ENCODE measurements around the gene PKIB.

Gene PKIB

GRCh38 chr6:122722746-122723145 is 112.5 kb downstream of the PKIB start:
- Histone ChIP-seq H3K27ac (ENCODE audit: low read length) (no peak overlapping the region), H3K9me3 (ENCODE audit: insufficient read depth, low read length, severe bottlenecking) (no peaks in the 10 kb centered on the region), H3K4me2 (ENCODE audit: insufficient read depth, low read length) (no peak overlapping the region), H3K9ac (ENCODE audit: low read depth, low read length) (no peak overlapping the region), H2AFZ (ENCODE audit: low read depth, low read length) (no peak overlapping the region), H3K79me2 (ENCODE audit: insufficient read depth, low read length) (no peaks in the 10 kb centered on the region), H3K36me3 (ENCODE audit: insufficient read depth, low read length) (no peaks in the 10 kb centered on the region), H3K4me3 (ENCODE audit: low read depth in 1 of 2, low read length in 2 of 2) (no peak overlapping the region), H3K27me3 (ENCODE audit: insufficient read depth, low read length, poor library complexity) (peaks cover 4% of the 10 kb centered on the region), H4K20me1 (ENCODE audit: insufficient read depth, low read length) (no peaks in the 10 kb centered on the region), H3K4me1 (ENCODE audit: insufficient read depth, low read length) (no peaks in the 10 kb centered on the region)
- DNase-seq (no peak), ATAC-seq (ENCODE audit: insufficient read depth, low read depth) (no peak)
- TF ChIP-seq CTCF (IDR thresholded peaks at IDR 0.05; ENCODE audit: borderline replicate concordance, extremely low read depth, low read length, poor library complexity, severe bottlenecking) (no peak), EZH2 (IDR thresholded peaks at IDR 0.05; ENCODE audit: borderline replicate concordance, low read depth, low read length, severe bottlenecking) (no peak)

- Histone ChIP-seq H3K4me1 (ENCODE audit: insufficient read depth, low read length) (no peaks in the 10 kb centered on the region), H3K27me3 (ENCODE audit: insufficient read depth, low read length, poor library complexity) (peaks cover 4% of the 10 kb centered on the region), H3K9me3 (ENCODE audit: insufficient read depth, low read length, severe bottlenecking) (no peaks in the 10 kb centered on the region), H3K36me3 (ENCODE audit: insufficient read depth, low read length) (no peaks in the 10 kb centered on the region), H3K79me2 (ENCODE audit: insufficient read depth, low read length) (no peaks in the 10 kb centered on the region), H3K27ac (ENCODE audit: low read length) (no peak overlapping the region), H2AFZ (ENCODE audit: low read depth, low read length) (no peak overlapping the region), H4K20me1 (ENCODE audit: insufficient read depth, low read length) (no peaks in the 10 kb centered on the region), H3K4me3 (ENCODE audit: low read depth in 1 of 2, low read length in 2 of 2) (no peak overlapping the region), H3K4me2 (ENCODE audit: insufficient read depth, low read length) (no peak overlapping the region), H3K9ac (ENCODE audit: low read depth, low read length) (no peak overlapping the region)
- DNase-seq: no peak
- peak; percentile 54 for TF ChIP-seq CTCF (IDR thresholded peaks at IDR 0.05; ENCODE audit: borderline replicate concordance, extremely low read depth, low read length, poor library complexity, severe bottlenecking)
- TF ChIP-seq EZH2 (IDR thresholded peaks at IDR 0.05; ENCODE audit: borderline replicate concordance, low read depth, low read length, severe bottlenecking): no peak
- ATAC-seq (ENCODE audit: insufficient read depth, low read depth): peak; percentile 45; the same call in 1 of the 3 replicates
These were observed 116.4 kb downstream of the PKIB start for GRCh38 chr6:122726649-122727048.

GRCh38 chr6:122727244-122727643 is 117.0 kb downstream of the PKIB start:
- Histone ChIP-seq H3K79me2 (ENCODE audit: insufficient read depth, low read length) (no peaks in the 10 kb centered on the region), H3K36me3 (ENCODE audit: insufficient read depth, low read length) (no peaks in the 10 kb centered on the region), H3K27me3 (ENCODE audit: insufficient read depth, low read length, poor library complexity) (peaks cover 4% of the 10 kb centered on the region), H4K20me1 (ENCODE audit: insufficient read depth, low read length) (no peaks in the 10 kb centered on the region), H3K27ac (ENCODE audit: low read length) (no peak overlapping the region), H3K4me1 (ENCODE audit: insufficient read depth, low read length) (no peaks in the 10 kb centered on the region), H3K9ac (ENCODE audit: low read depth, low read length) (no peak overlapping the region), H3K4me2 (ENCODE audit: insufficient read depth, low read length) (no peak overlapping the region), H3K4me3 (ENCODE audit: low read depth in 1 of 2, low read length in 2 of 2) (no peak overlapping the region), H3K9me3 (ENCODE audit: insufficient read depth, low read length, severe bottlenecking) (no peaks in the 10 kb centered on the region), H2AFZ (ENCODE audit: low read depth, low read length) (no peak overlapping the region)
- DNase-seq (no peak), ATAC-seq (ENCODE audit: insufficient read depth, low read depth) (no peak)
- no peak for TF ChIP-seq EZH2 (IDR thresholded peaks at IDR 0.05; ENCODE audit: borderline replicate concordance, low read depth, low read length, severe bottlenecking)

- no peak overlapping the region for H3K4me3 ChIP-seq (ENCODE audit: low read depth in 1 of 2, low read length in 2 of 2)
- no peaks in the 10 kb centered on the region for H4K20me1 ChIP-seq (ENCODE audit: insufficient read depth, low read length)
- H3K9me3 ChIP-seq (ENCODE audit: insufficient read depth, low read length, severe bottlenecking): no peaks in the 10 kb centered on the region
- no peaks in the 10 kb centered on the region for H3K79me2 ChIP-seq (ENCODE audit: insufficient read depth, low read length)
- no peak for DNase-seq
- H3K4me1 ChIP-seq (ENCODE audit: insufficient read depth, low read length): no peaks in the 10 kb centered on the region
- no peak overlapping the region for H3K27ac ChIP-seq (ENCODE audit: low read length)
- peaks cover 8% of the 10 kb centered on the region for H3K27me3 ChIP-seq (ENCODE audit: insufficient read depth, low read length, poor library complexity)
- H3K9ac ChIP-seq (ENCODE audit: low read depth, low read length): no peak overlapping the region
- H3K36me3 ChIP-seq (ENCODE audit: insufficient read depth, low read length): no peaks in the 10 kb centered on the region
- ATAC-seq (ENCODE audit: insufficient read depth, low read depth): no peak
- TF ChIP-seq EZH2 (IDR thresholded peaks at IDR 0.05; ENCODE audit: borderline replicate concordance, low read depth, low read length, severe bottlenecking) (no peak), CTCF (IDR thresholded peaks at IDR 0.05; ENCODE audit: borderline replicate concordance, extremely low read depth, low read length, poor library complexity, severe bottlenecking) (no peak)
- no peak overlapping the region for H3K4me2 ChIP-seq (ENCODE audit: insufficient read depth, low read length)
- no peak overlapping the region for H2AFZ ChIP-seq (ENCODE audit: low read depth, low read length)
These were observed 120.1 kb downstream of the PKIB start for GRCh38 chr6:122730334-122730733.

Data from DND-41 (cell line).